Endothelial cell of umbilical vein (primary cell): ENCODE measurements around the gene RAD1.
A peak's percentile ranks its signal among the peaks of the same experiment; 100 is the strongest.

ENCODE experiments used
- CTCF ChIP-seq, 2 donors: IDR thresholded peaks; 1 replicate in 1 of 2; 2 replicates in 1 of 2; pipeline ENCODE4 v1.5.1; 2011; ENCODE audit warnings: low read length in 2 of 2, mild to moderate bottlenecking in 2 of 2, moderate library complexity in 2 of 2, control low read depth in 1 of 2, inconsistent platforms in 1 of 2, low read depth in 1 of 2; ENCODE audit not compliant: insufficient read depth in 1 of 2; ENCODE audit errors: extremely low read depth in 1 of 2
- EZH2 ChIP-seq: IDR thresholded peaks from 2 replicates; pipeline ENCODE4 v1.6.1; 2012; ENCODE audit warnings: borderline replicate concordance, low read depth, mild to moderate bottlenecking, moderate library complexity, low read length, inconsistent platforms; ENCODE audit not compliant: severe bottlenecking
- MAX ChIP-seq: IDR thresholded peaks from 2 replicates; pipeline ENCODE4 v1.6.1; 2011; ENCODE audit not compliant: insufficient read depth, insufficient read length
- MYC ChIP-seq: IDR thresholded peaks from one replicate; pipeline ENCODE4 v1.6.1; 2011; ENCODE audit warnings: mild to moderate bottlenecking, low read depth, low read length
- POLR2A ChIP-seq: IDR thresholded peaks from 2 replicates; pipeline ENCODE4 v1.6.1; 2012; ENCODE audit warnings: low read depth, mild to moderate bottlenecking, control low read depth, low read length
- POLR2AphosphoS5 ChIP-seq: IDR thresholded peaks from 2 replicates; pipeline ENCODE4 v1.6.1; 2012; ENCODE audit warnings: low read depth, mild to moderate bottlenecking, control low read depth, low read length, moderate library complexity; ENCODE audit not compliant: insufficient read depth

DNA sequence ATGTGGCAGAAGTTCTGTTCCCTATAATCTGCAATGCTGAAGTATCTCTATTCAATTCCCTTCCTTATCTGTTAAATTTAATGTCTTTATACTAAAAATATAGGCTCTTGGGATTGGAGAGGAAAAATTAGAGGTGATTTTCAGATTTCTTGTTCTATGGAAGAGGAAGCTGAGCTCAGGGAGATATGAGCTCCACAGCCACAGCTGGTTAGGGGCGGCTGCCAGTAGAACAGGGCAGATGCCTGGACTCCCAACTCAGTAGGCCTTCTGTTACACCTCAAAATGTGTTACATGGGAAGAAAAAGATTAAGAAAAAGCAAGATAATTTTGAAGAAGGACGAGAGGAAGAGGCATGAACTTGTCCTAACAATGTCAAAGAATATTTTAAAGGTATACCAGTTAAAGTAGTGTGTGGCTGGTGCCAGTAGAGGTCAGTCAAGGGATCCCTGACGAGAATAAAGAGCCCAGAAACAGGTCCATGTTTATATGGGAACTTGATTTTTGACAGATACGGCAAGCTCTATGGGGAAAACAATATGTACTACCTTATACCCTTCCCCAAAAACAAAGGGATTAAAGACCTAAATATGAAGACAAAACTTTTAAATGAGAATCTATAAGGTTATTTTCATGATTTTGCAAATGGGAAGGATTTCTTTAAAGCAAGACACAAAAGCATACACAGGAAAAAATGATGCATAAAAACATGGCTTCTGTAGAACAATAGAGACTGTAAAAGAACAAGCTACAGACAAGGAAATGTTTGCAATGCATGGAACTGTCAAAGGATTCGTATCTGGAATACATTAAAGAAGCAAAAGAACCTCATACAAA, 42.8 kb upstream of the RAD1 start:
- no peak for TF ChIP-seq POLR2AphosphoS5
- TF ChIP-seq CTCF (IDR thresholded peaks at IDR 0.05; ENCODE audit: extremely low read depth in 1 of 2, insufficient read depth in 1 of 2, low read depth in 1 of 2, low read length in 2 of 2), result peak in 1 of 2 donors; percentile 45
- no peak for TF ChIP-seq EZH2
- TF ChIP-seq MAX, result no peak
- TF ChIP-seq MYC, result no peak
- no peak for TF ChIP-seq POLR2A
